ENCODE results near the gene PYCR2.

GRCh38 chr1:225961659-225962439, 37.8 kb upstream of the PYCR2 start:
- TF ChIP-seq CTCF (IDR thresholded peaks at IDR 0.05; ENCODE audit: poor library complexity, severe bottlenecking) (no peak), POLR2AphosphoS5 (IDR thresholded peaks at IDR 0.05) (no peak), EZH2 (IDR thresholded peaks at IDR 0.05; ENCODE audit: borderline replicate concordance, insufficient read depth, low read length, poor library complexity, severe bottlenecking) (no peak), EP300 (conservative IDR thresholded peaks at IDR 0.05; ENCODE audit: poor library complexity, severe bottlenecking) (no peak)

Measured in neural cell (in vitro differentiated cells).